ENCODE results near the gene ETV6.

ETV6 gene

GRCh38 chr12:11701433-11701832 lies 52.0 kb downstream of the ETV6 start:
- Mint-ChIP-seq H3K27me3 (ENCODE audit: low read depth) (no peaks in the 10 kb centered on the region), H3K27ac (no peak overlapping the region), H3K9me3 (no peaks in the 10 kb centered on the region), H3K36me3 (ENCODE audit: low read depth) (peaks cover 4% of the 10 kb centered on the region), H3K4me3 (no peak overlapping the region), H3K4me1 (ENCODE audit: low read depth) (peaks cover 12% of the 10 kb centered on the region)
- DNase-seq (ENCODE audit: low spot score), result no peak

- Mint-ChIP-seq H3K9me3 (no peaks in the 10 kb centered on the region), H3K36me3 (ENCODE audit: low read depth) (peaks cover 4% of the 10 kb centered on the region), H3K27me3 (ENCODE audit: low read depth) (no peaks in the 10 kb centered on the region), H3K4me3 (no peak overlapping the region), H3K4me1 (ENCODE audit: low read depth) (peaks cover 8% of the 10 kb centered on the region), H3K27ac (no peak overlapping the region)
- DNase-seq (ENCODE audit: low spot score), result no peak
These were observed 53.5 kb downstream of the ETV6 start for GRCh38 chr12:11702959-11703358.

- Mint-ChIP-seq H3K4me1 (ENCODE audit: low read depth) (peaks cover 8% of the 10 kb centered on the region), H3K4me3 (no peak overlapping the region), H3K9me3 (no peaks in the 10 kb centered on the region), H3K27me3 (ENCODE audit: low read depth) (no peaks in the 10 kb centered on the region), H3K27ac (no peak overlapping the region), H3K36me3 (ENCODE audit: low read depth) (peaks cover 3% of the 10 kb centered on the region)
- no peak for DNase-seq (ENCODE audit: low spot score)
These were observed 53.9 kb downstream of the ETV6 start for GRCh38 chr12:11703378-11703777.

- Mint-ChIP-seq H3K36me3 (ENCODE audit: low read depth) (peaks cover 3% of the 10 kb centered on the region), H3K27ac (no peak overlapping the region), H3K9me3 (no peaks in the 10 kb centered on the region), H3K4me3 (no peak overlapping the region), H3K27me3 (ENCODE audit: low read depth) (no peaks in the 10 kb centered on the region), H3K4me1 (ENCODE audit: low read depth) (peaks cover 7% of the 10 kb centered on the region)
- DNase-seq (ENCODE audit: low spot score), result no peak
These were observed 54.6 kb downstream of the ETV6 start for GRCh38 chr12:11704089-11704488.

- Mint-ChIP-seq H3K4me1 (ENCODE audit: low read depth) (peaks cover 7% of the 10 kb centered on the region), H3K9me3 (no peaks in the 10 kb centered on the region), H3K27me3 (ENCODE audit: low read depth) (no peaks in the 10 kb centered on the region), H3K36me3 (ENCODE audit: low read depth) (peaks cover 3% of the 10 kb centered on the region), H3K27ac (no peak overlapping the region), H3K4me3 (no peak overlapping the region)
- no peak for DNase-seq (ENCODE audit: low spot score)
These were observed 55.5 kb downstream of the ETV6 start for GRCh38 chr12:11705010-11705409.

- Mint-ChIP-seq H3K27ac (no peak overlapping the region), H3K4me1 (ENCODE audit: low read depth) (peaks cover 4% of the 10 kb centered on the region), H3K27me3 (ENCODE audit: low read depth) (no peaks in the 10 kb centered on the region), H3K9me3 (no peaks in the 10 kb centered on the region), H3K36me3 (ENCODE audit: low read depth) (peaks cover 3% of the 10 kb centered on the region), H3K4me3 (no peak overlapping the region)
- DNase-seq (ENCODE audit: low spot score), result no peak
These were observed 57.3 kb downstream of the ETV6 start for GRCh38 chr12:11706509-11707379.

GRCh38 chr12:11707535-11707934 lies 58.1 kb downstream of the ETV6 start:
- Mint-ChIP-seq H3K27ac (no peak overlapping the region), H3K4me1 (ENCODE audit: low read depth) (peaks cover 4% of the 10 kb centered on the region)

GRCh38 chr12:11709513-11709912 lies 60.0 kb downstream of the ETV6 start:
- Mint-ChIP-seq H3K27ac (no peak overlapping the region), H3K4me3 (no peak overlapping the region), H3K36me3 (ENCODE audit: low read depth) (peaks cover 4% of the 10 kb centered on the region), H3K9me3 (no peaks in the 10 kb centered on the region), H3K27me3 (ENCODE audit: low read depth) (no peaks in the 10 kb centered on the region), H3K4me1 (ENCODE audit: low read depth) (no peaks in the 10 kb centered on the region)
- DNase-seq (ENCODE audit: low spot score), result no peak

More at GRCh38 chr12:11707535-11707934, 58.1 kb downstream of the ETV6 start:
- no peak for DNase-seq (ENCODE audit: low spot score)
- H3K27me3 Mint-ChIP-seq (ENCODE audit: low read depth), result no peaks in the 10 kb centered on the region
- peaks cover 3% of the 10 kb centered on the region for H3K36me3 Mint-ChIP-seq (ENCODE audit: low read depth)
- H3K4me3 Mint-ChIP-seq, result no peak overlapping the region
- H3K9me3 Mint-ChIP-seq, result no peaks in the 10 kb centered on the region

GRCh38 chr12:11710431-11710830 lies 61.0 kb downstream of the ETV6 start:
- Mint-ChIP-seq H3K4me1 (ENCODE audit: low read depth) (no peaks in the 10 kb centered on the region), H3K36me3 (ENCODE audit: low read depth) (peaks cover 6% of the 10 kb centered on the region), H3K27ac (no peak overlapping the region), H3K27me3 (ENCODE audit: low read depth) (no peaks in the 10 kb centered on the region), H3K4me3 (no peak overlapping the region), H3K9me3 (no peaks in the 10 kb centered on the region)
- no peak for DNase-seq (ENCODE audit: low spot score)

GRCh38 chr12:11710906-11711305 lies 61.4 kb downstream of the ETV6 start:
- peaks cover 6% of the 10 kb centered on the region for H3K36me3 Mint-ChIP-seq (ENCODE audit: low read depth)
- DNase-seq (ENCODE audit: low spot score), result no peak
- H3K4me3 Mint-ChIP-seq, result no peak overlapping the region
- H3K4me1 Mint-ChIP-seq (ENCODE audit: low read depth), result no peaks in the 10 kb centered on the region
- no peak overlapping the region for H3K27ac Mint-ChIP-seq
- H3K9me3 Mint-ChIP-seq, result no peaks in the 10 kb centered on the region
- no peaks in the 10 kb centered on the region for H3K27me3 Mint-ChIP-seq (ENCODE audit: low read depth)

- H3K4me3 Mint-ChIP-seq, result no peak overlapping the region
- DNase-seq (ENCODE audit: low spot score), result no peak
- H3K27ac Mint-ChIP-seq, result no peak overlapping the region
- no peaks in the 10 kb centered on the region for H3K27me3 Mint-ChIP-seq (ENCODE audit: low read depth)
- H3K36me3 Mint-ChIP-seq (ENCODE audit: low read depth), result peaks cover 9% of the 10 kb centered on the region
- H3K9me3 Mint-ChIP-seq, result no peaks in the 10 kb centered on the region
- no peaks in the 10 kb centered on the region for H3K4me1 Mint-ChIP-seq (ENCODE audit: low read depth)
These were observed 62.3 kb downstream of the ETV6 start for GRCh38 chr12:11711651-11712327.

GRCh38 chr12:11712491-11712890 lies 63.0 kb downstream of the ETV6 start:
- H3K9me3 Mint-ChIP-seq, result no peaks in the 10 kb centered on the region
- H3K27ac Mint-ChIP-seq, result no peak overlapping the region
- DNase-seq (ENCODE audit: low spot score), result no peak
- no peak overlapping the region for H3K4me3 Mint-ChIP-seq
- H3K4me1 Mint-ChIP-seq (ENCODE audit: low read depth), result no peaks in the 10 kb centered on the region
- H3K27me3 Mint-ChIP-seq (ENCODE audit: low read depth), result no peaks in the 10 kb centered on the region
- H3K36me3 Mint-ChIP-seq (ENCODE audit: low read depth), result peaks cover 9% of the 10 kb centered on the region

GRCh38 chr12:11713202-11713601 lies 63.7 kb downstream of the ETV6 start:
- Mint-ChIP-seq H3K4me1 (ENCODE audit: low read depth) (no peaks in the 10 kb centered on the region), H3K27me3 (ENCODE audit: low read depth) (no peaks in the 10 kb centered on the region), H3K4me3 (no peak overlapping the region), H3K36me3 (ENCODE audit: low read depth) (peaks cover 9% of the 10 kb centered on the region), H3K9me3 (no peaks in the 10 kb centered on the region), H3K27ac (no peak overlapping the region)
- no peak for DNase-seq (ENCODE audit: low spot score)

GRCh38 chr12:11714626-11715025 lies 65.2 kb downstream of the ETV6 start:
- Mint-ChIP-seq H3K36me3 (ENCODE audit: low read depth) (peaks cover 9% of the 10 kb centered on the region), H3K27me3 (ENCODE audit: low read depth) (no peaks in the 10 kb centered on the region), H3K9me3 (no peaks in the 10 kb centered on the region), H3K4me1 (ENCODE audit: low read depth) (peaks cover 7% of the 10 kb centered on the region), H3K4me3 (no peak overlapping the region), H3K27ac (no peak overlapping the region)
- DNase-seq (ENCODE audit: low spot score), result no peak

Measured in T-helper 2 cell treated with Interferon-gamma antibody and Interleukin-4, amounts not matched to agents 5 μg/mL and 100 μg/mL, for 36 hours (primary cell).